NCI-H2227 (cell line): ENCODE measurements around the gene GRPR.
A peak's percentile ranks its signal among the peaks of the same experiment; 100 is the strongest.
"Not testable (repeated sequence)": the region's sequence is repeated elsewhere in the genome, so short reads cannot be mapped to it uniquely, and the experiment has no call there.

Experiments
- DNase-seq: peaks from one replicate; lab custom pipeline; 2025; ENCODE audit not compliant: unreplicated experiment; lab: John Stamatoyannopoulos, UW

GRPR gene

DNA sequence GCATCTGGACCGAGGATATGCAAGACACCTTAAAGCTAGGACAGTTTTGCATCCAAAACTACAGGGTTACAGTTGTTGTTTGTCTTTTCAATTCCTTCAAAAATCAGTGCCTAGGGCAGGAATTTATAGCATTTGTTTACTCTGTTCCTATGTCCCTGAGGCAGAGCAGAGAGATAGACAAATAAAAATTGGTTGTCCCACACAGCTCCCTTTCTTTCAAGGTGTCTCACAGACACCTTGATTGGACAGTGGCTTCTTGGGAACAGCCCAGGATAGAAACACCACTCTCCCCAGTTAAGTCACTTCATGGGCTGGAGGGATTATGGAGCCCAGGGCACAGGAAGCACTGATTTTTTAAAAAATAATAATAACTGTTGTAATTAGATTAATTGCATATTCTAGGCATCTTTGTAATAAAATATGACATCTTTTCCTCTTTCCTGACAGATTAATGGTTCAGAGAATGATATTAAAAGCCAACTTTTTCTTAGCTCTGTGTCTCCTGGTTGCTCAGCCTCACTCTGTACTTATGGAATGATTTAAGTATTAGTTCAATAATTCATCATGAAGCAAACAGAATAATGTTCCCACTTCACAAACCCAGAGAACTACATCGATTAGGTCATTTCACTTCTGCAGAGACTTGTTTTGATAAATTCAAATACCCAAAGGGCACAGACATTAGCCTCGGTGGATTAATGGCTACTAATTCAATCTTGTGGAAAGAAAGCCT, 52.1 kb downstream of the GRPR start:
- no peak for DNase-seq

DNA sequence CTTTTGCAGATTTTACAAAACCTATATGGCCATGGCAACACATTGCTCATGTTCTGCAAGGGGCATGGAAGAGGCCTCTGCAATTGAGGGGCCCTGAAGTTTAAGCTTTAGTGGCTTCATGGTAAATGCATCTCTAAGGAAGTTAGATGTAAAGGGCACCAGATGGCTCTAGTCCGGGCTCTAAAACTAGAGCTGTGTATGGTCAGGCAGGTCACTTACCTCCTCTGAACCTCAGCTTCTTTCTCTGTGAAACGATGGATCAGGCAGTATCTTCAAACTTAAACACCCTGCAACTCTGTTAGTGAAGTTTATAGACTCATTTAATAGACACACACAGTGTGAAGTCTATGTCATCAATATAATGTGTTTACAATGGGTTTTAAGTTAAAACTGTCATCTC, 53.9 kb downstream of the GRPR start:
- DNase-seq = no peak

DNA sequence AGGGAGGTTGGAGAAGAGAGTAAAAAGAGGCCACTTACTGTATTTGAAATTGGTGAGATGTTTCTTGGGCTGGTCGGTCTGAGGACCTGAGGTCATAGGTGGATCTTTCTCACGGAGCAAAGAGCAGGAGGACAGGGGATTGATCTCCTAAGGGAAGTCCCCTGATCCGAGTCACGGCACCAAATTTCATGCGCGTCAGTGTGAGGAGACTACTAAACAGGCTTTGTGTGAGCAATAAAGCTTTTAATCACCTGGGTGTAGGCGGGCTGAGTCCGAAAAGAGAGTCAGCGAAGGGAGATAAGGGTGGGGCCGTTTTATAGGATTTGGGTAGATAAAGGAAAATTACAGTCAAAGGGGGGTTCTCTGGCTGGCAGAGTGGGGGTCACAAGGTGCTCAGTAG, 60.5 kb downstream of the GRPR start:
- DNase-seq = not testable (repeated sequence)

DNA sequence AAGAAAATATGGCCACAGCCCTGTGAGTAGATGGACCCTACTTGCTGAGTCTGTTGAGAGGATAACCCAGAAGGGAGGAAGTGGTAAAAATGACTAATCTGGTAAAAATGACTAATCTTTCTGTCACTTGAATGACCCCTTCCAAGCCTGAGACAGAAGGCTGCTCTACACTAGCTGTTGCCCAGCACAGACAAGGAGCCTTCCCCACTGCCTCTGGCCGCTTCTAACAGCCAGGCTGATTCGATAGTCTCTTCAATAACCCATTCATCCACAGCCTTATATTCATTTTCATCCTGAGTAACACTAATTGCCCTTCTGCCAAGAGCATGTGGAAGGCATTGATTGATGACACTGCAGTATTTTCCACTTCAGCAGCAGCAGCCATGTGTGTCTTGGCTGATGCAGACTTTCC, 62.4 kb downstream of the GRPR start:
- no peak for DNase-seq

DNA sequence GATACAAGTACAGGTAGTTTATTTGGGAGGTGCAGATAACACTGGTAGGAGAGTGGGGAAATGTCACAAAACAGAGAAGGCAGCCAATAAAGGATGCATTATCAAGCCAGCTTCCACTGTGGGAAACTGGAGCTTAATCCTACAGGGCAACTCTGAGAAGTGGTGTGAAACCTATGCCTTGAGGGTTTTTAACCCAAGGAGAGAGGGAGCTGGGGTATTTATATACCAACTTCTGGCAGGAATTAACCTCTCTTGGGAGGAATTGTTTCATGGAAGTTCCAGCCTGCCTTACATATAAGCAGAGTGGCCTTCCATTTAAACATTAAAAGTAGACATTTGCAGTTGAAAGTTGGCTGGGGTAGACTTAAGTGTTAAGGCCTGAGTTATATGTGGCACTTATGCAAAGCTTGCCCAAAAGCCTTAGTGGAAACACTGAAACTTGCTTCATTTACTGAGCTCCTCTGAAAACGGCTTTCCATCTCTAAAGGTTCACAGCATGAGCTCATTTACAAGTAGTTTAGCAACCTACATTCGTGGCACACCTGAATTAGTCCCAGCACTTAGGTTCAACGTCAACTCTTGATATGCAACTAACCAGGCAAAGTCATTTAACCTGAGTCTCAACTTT, 63.1 kb downstream of the GRPR start:
- DNase-seq = no peak

DNA sequence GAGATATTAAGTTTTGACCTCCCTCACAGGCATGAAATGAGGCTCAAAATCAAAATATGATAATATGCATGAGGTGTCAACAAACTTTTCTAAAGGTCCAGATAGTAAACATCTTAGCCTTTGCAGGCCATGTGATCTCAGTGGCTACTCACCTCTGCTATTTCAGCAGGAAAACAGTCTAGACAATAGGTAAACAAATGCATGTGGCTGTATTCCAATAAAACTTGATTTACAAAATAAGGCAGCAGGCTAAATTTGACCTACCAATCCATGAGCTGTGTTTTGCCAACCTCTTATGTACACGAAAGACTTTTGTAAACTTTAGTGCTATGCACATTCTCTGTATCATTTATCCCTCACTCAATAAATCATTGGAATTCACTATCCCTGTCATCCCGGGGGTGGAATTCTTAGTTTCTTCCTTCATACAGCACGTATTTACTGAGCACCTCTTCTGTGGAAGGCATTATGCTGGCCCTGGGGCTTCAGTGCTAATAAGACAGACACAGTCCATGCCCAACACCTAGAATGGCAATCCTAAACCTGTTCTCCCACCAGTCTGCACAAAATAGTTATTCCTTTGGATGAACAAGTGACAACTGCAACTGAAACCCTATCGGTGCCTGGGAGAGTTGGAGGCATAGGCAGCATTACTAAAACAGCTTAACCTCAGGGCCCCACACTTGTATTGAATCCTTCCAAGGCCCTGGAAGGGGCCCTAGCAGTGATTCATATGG, 63.8 kb downstream of the GRPR start:
- no peak for DNase-seq

DNA sequence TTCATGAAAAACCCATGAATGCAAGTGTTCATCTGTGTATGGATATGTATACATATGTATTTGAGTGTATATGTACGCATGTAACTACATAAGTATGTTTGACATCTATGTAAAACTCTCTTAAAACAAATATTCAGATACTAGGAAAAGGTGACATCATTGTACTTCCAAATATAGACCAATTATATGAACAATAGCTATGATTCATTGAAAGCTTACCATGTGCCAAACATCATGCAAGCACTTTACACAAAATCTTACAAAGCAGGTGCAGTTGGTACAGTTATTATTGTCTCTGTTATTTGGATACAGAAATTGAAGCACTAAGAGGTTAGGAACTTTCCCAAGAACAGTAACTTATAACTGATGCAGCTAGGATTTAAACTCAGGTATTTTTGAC, 65.3 kb downstream of the GRPR start:
- DNase-seq = no peak

DNA sequence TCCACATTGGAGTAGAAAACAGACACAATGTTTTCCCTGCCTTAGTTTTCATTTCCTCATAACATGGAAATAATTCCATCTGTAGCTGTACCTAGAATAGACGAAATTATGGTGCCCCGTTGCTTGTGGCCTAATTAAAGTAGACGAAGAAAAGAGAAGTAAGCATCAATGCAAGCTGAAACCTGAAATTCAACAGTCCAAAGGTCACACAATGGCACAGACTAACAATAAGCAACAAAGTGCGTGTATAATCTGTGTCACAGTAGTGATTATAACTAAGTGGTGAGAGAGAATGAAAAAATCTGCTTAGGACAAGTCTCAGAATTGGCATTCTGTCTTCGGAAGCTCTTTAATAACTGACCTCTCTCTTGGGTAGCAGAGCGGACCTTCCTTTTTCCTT, 68.2 kb downstream of the GRPR start:
- DNase-seq = peak; percentile 67

DNA sequence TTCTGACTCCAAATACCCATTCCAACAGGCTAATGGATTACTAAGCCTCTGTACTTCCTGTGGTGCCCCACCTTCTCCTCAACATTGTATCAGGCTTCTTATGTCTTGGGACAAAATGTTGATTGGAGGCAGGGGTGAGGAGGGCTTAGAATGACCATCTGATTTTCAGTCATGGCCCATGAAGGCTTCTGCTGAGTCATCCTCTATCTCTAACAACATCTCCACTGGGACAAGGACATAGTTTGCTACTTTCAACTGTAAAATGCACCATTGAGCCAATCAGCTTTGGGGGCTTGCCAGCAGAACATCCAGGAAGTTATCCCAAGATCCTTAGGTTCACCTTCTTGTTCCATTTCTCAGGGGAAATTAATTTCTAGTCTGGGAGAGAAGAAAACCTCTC, 73.5 kb downstream of the GRPR start:
- no peak for DNase-seq

DNA sequence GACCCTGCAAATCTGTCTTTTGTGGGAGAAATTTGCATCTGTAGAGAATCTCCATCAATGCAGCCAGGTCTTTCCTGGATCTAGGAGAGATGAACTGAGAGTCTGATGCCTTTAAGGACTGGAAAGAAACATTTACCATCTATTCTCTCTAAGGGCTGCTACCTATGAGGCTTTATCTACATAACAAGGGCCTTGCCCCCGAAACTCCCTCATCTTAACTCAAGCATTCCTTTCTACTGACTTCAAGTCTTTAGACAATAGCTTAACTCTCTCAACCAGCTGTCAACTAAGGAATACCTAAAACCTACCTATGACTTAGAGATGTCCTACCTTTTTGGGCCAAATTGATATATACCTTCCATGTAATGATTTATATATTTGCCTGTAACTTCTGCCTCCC, 76.0 kb downstream of the GRPR start:
- DNase-seq = no peak

DNA sequence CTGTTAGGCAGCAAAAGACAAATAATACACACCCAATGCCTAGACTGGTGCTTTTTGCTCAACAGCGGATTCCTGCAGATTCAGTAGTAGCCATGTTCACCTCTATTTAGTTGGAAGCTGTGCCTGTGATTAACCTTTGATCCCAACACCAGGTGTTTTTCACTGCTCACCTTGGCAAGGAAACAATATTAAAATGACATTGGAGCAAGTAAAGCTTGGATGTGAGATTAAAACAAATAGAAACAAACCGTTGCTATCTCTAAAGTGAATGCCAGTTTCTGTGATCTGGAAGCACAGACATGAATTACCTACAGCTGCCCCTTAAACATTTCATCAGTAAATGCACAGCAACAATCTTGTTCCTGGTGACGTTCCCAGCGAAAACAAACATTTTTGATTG, 79.6 kb downstream of the GRPR start:
- no peak for DNase-seq
